Gastroesophageal sphincter (tissue), 4 donors: ENCODE measurements around the gene S100B. TPM values are rescaled to one million over a fixed set of nuclear protein-coding genes. Genes with fewer than 3 reads are reported as not detected.
"Not testable (repeated sequence)": the region's sequence is repeated elsewhere in the genome, so short reads cannot be mapped to it uniquely, and the experiment has no call there.

ENCODE experiments used
- ATAC-seq: fragments of 150-250 bp; one replicate; pipeline ENCODE4 v1.9.1; 2016; ENCODE audit warnings: mild to moderate bottlenecking, moderate library complexity
- H3K27ac ChIP-seq, 4 donors: fragments of 200-600 bp; sonication (generic) in 3 of 4; 1 replicate in 3 of 4; 2 replicates in 1 of 4; pipeline ENCODE4 v1.5.1; 2016 to 2019
- H3K27me3 ChIP-seq: fragments of 200-600 bp; sonication (generic); one replicate; pipeline ENCODE4 v1.5.1; 2019
- H3K36me3 ChIP-seq, 2 donors: fragments of 200-600 bp; sonication (generic); one replicate each; pipeline ENCODE4 v1.5.1; 2019; ENCODE audit warnings: control low read depth in 1 of 2
- H3K4me1 ChIP-seq, 3 donors: fragments of 200-600 bp; sonication (generic); 1 replicate in 2 of 3; 2 replicates in 1 of 3; pipeline ENCODE4 v1.5.1; 2016 to 2019; ENCODE audit warnings: control low read depth in 2 of 3
- H3K4me3 ChIP-seq, 2 donors: fragments of 200-600 bp; sonication (generic); one replicate each; pipeline ENCODE4 v1.5.1; 2019; ENCODE audit warnings: mild to moderate bottlenecking in 1 of 2, moderate library complexity in 1 of 2
- H3K9me3 ChIP-seq, 3 donors: fragments of 200-600 bp; sonication (generic); one replicate each; pipeline ENCODE4 v1.5.1; 2017 to 2019; ENCODE audit warnings: control low read depth in 2 of 3
- EP300 ChIP-seq: sonication (generic); formaldehyde crosslinking; IDR thresholded peaks from one replicate; pipeline ENCODE4 v1.6.1; 2017; ENCODE audit warnings: antibody characterized with exemption, mild to moderate bottlenecking
- POLR2A ChIP-seq, 2 donors: fragments of 450-650 bp; IDR thresholded peaks; one replicate each; pipeline ENCODE4 v1.6.1; 2017; ENCODE audit warnings: antibody characterized with exemption in 2 of 2, mild to moderate bottlenecking in 2 of 2, moderate library complexity in 1 of 2
- POLR2AphosphoS5 ChIP-seq: sonication (generic); formaldehyde crosslinking; IDR thresholded peaks from one replicate; pipeline ENCODE4 v1.6.1; 2017; ENCODE audit warnings: antibody characterized with exemption
- WGBS, 2 donors: methylation state at CpG; one replicate each; pipeline ENCODE4 v1.1.5; 2018; ENCODE audit warnings: low coverage in 1 of 2; 5-methylcytosine and 5-hydroxymethylcytosine counted together
- total RNA-seq, 4 donors: library from RNA; depleted of rRNA; stranded (reverse); fragments of >200 nt; gene quantifications; one replicate each; pipeline ENCODE4 v1.1.0, GENCODE V29; 2016
- TF ChIP-seq, protein P1 (sequence below), 4 experiments: fragments of 200-600 bp in 2 of 4; fragments of 450-650 bp in 2 of 4; sonication (generic) in 1 of 4; IDR thresholded peaks; one replicate each; pipeline ENCODE4 v1.5.1; 2017 to 2019; ENCODE audit warnings: antibody characterized with exemption in 4 of 4, mild to moderate bottlenecking in 2 of 4, moderate library complexity in 2 of 4

The S100B gene
- total RNA-seq, 4 donors from 2014 or later = 22.6 to 31.6 (median 27.7) TPM

DNA sequence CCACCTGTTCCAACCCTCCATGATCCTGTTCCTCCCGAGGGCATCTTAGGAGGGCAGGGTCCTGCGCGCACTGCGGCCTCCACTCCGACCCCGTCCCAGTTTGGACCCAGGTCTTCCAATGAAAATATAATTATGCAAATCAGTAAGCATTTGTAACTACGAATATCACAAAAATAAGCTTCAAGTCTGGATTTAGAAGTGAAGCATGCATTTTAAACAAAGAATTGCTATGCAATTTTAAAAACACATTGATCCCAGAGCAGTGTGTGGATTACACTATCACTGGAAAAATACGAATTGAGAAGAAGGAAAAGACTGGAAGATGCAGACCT is 31.3 kb upstream of the S100B start:
- H3K9me3 ChIP-seq = no peaks in the 10 kb centered on the region
- H3K27ac ChIP-seq = peak overlapping the region in 3 of 4 donors; percentile 91 to 99 (median 97)
- 0 to 1% methylated on average over 4 to 7 of the region's 8 CpGs for WGBS, 2 donors
- H3K36me3 ChIP-seq = peaks cover 0 to 3% of the 10 kb centered on the region in 2 donors
- no peak for ATAC-seq
- H3K27me3 ChIP-seq = no peaks in the 10 kb centered on the region
- peaks cover 0 to 62% (median 13%) of the 10 kb centered on the region in 3 donors for H3K4me1 ChIP-seq
- TF ChIP-seq, protein P1, sequence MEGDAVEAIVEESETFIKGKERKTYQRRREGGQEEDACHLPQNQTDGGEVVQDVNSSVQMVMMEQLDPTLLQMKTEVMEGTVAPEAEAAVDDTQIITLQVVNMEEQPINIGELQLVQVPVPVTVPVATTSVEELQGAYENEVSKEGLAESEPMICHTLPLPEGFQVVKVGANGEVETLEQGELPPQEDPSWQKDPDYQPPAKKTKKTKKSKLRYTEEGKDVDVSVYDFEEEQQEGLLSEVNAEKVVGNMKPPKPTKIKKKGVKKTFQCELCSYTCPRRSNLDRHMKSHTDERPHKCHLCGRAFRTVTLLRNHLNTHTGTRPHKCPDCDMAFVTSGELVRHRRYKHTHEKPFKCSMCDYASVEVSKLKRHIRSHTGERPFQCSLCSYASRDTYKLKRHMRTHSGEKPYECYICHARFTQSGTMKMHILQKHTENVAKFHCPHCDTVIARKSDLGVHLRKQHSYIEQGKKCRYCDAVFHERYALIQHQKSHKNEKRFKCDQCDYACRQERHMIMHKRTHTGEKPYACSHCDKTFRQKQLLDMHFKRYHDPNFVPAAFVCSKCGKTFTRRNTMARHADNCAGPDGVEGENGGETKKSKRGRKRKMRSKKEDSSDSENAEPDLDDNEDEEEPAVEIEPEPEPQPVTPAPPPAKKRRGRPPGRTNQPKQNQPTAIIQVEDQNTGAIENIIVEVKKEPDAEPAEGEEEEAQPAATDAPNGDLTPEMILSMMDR (IDR thresholded peaks at IDR 0.05) = no peak
- no peak for TF ChIP-seq POLR2A (IDR thresholded peaks at IDR 0.05)
- no peak for TF ChIP-seq EP300
- TF ChIP-seq POLR2AphosphoS5 = no peak
- H3K4me3 ChIP-seq = peak overlapping the region; percentile 70 to 79

DNA sequence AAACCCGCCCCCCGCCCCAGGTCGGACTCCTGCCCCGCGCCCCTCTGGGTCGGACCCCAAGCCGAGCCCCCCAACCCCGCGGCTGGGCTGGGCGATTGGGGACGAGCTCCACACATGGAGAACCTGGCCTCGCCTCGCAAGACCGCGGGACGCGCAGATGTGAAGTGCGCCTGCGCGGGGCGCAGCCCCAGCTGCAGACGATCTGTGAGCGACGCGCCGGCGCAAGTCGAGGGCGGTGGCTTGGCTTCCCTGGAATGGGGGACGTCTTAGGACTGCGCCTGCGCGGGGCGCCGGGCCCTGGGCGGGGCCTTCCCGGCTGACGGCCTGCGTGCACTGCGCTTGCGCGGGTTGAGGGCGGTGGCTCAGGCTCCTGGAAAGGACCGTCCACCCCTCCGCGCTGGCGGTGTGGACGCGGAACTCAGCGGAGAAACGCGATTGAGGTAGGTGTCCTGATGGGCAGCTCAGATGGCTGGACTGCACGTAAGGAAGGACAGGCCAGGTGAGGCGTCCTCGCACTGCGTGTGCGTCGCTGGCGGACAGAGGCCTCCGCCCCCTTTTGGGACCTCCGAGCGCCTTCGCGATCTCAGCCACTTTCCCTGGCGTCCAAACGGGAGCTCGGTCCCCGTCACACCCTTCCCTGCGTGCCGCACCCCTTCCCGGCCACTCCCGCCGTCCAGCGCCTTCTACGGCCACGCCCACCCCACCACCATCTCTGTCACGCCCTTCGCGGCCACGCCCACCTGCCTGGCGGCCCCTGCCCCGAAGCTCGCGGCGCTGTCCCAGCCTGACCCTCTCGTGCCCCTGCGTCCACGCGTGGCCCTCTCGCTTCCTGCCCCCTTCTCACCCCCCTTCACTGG is 30.7 kb upstream of the S100B start, which contains the start of gene PRMT2:
Gene PRMT2, plus strand, starts transcription at position 351 of the 857 bp plus-strand sequence. CDS start 1,278 bp downstream, outside the sequence.
- Histone ChIP-seq H3K36me3 (no peaks in the 10 kb centered on the region), H3K4me1 (peaks cover 0 to 57% (median 13%) of the 10 kb centered on the region in 3 donors), H3K4me3 (peak within 1 kb of the TSS; percentile 70 to 79), H3K27me3 (no peaks in the 10 kb centered on the region), H3K27ac (peak within 1 kb of the TSS; percentile 91 to 99 (median 98)), H3K9me3 (no peaks in the 10 kb centered on the region)
- ATAC-seq = peak; percentile 98
- 0 to 2% methylated on average over 14 to 15 of the region's 90 CpGs for WGBS, 2 donors
- TF ChIP-seq POLR2A (IDR thresholded peaks at IDR 0.05) = peak; percentile 90 to 92
- TF ChIP-seq POLR2AphosphoS5 = peak; percentile 90
- TF ChIP-seq, protein P1 (IDR thresholded peaks at IDR 0.05) = peak in 1 of 4 experiments; percentile 21
- TF ChIP-seq EP300 = no peak

DNA sequence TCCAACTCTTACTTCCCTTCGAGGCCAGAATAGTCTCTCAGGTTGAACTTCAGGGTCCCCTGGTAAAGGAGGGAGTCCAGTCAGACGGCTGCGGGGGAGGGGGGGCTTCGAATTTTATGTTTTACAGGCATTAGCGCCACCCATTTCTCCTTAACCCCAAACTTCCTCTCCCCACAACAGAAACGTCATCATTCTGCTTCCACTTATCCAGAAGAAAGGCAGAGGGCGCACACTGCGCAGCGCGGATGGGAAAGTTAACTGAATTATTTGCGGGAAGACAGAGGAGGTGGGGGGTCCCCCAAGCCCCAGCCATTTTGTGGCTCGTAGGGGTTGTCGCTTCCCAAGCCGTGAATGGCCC is 30.1 kb upstream of the S100B start:
- Histone ChIP-seq H3K4me1 (peaks cover 0 to 51% (median 13%) of the 10 kb centered on the region in 3 donors), H3K27ac (peak overlapping the region; percentile 91 to 99 (median 98)), H3K4me3 (peak overlapping the region; percentile 70 to 79), H3K9me3 (no peaks in the 10 kb centered on the region), H3K27me3 (no peaks in the 10 kb centered on the region), H3K36me3 (no peaks in the 10 kb centered on the region)
- TF ChIP-seq EP300 (no peak), POLR2A (IDR thresholded peaks at IDR 0.05) (no peak)
- TF ChIP-seq, protein P1 (IDR thresholded peaks at IDR 0.05) = peak in 2 of 4 experiments; percentile 30 to 59
- 0 to 1% methylated on average over 5 to 12 of the region's 14 CpGs for WGBS, 2 donors
- ATAC-seq = peak; percentile 67

DNA sequence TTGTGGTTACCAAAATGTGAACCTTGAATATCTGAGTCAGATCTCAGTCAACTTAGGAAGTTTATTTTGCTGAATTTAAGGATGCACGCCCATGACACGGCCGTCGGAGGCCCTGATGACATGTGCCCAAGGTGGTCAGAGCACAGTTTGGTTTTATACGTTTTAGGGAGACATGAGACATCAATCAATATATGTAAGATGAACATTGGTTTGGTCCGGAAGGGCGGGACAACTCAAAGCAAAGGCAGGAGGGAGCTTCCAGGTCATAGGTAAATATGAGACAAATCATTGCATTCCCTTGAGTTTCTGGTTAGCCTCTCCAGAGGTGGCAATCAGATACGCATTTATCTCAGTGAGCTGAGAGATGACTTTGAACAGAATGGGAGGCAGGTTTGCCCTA is 29.5 kb upstream of the S100B start:
- WGBS, 2 donors = 78 to 86% methylated on average over 5 to 7 of the region's 8 CpGs
- Histone ChIP-seq H3K27ac (peak overlapping the region; percentile 91 to 99 (median 98)), H3K27me3 (no peaks in the 10 kb centered on the region), H3K4me1 (peaks cover 0 to 46% (median 13%) of the 10 kb centered on the region in 3 donors), H3K4me3 (peak overlapping the region in 1 of 2 donors; percentile 70), H3K9me3 (no peaks in the 10 kb centered on the region), H3K36me3 (no peaks in the 10 kb centered on the region)
- TF ChIP-seq POLR2AphosphoS5 = no peak
- TF ChIP-seq, protein P1 (IDR thresholded peaks at IDR 0.05) = no peak
- no peak for TF ChIP-seq POLR2A (IDR thresholded peaks at IDR 0.05)
- no peak for TF ChIP-seq EP300
- ATAC-seq = no peak

DNA sequence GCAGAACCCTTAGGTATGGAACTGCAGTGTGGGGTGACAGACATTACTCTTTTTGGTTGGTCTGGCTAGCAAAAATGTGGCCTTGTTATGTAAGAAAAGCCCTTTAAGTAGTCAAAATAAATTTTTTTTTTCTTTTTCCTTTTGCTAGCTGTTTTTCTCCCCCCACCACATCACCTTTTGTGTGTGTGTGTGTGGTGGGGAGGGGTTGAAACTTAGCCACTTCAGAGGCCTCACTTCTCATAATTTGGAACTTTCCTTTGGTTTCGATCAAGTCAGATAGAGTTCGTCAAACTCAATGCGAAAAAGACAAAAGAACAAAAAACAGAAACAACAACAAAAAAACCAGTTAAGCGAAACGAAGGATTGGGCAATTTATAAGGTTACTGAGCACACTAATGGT is 28.7 kb upstream of the S100B start:
- H3K4me1 ChIP-seq = peaks cover 0 to 37% (median 13%) of the 10 kb centered on the region in 3 donors
- no peak for TF ChIP-seq POLR2A (IDR thresholded peaks at IDR 0.05)
- TF ChIP-seq, protein P1 (IDR thresholded peaks at IDR 0.05) = no peak
- no peak for TF ChIP-seq EP300
- no peak for TF ChIP-seq POLR2AphosphoS5
- WGBS, 2 donors = 86 to 100% methylated on average over 3 to 4 of the region's 5 CpGs
- no peaks in the 10 kb centered on the region for H3K36me3 ChIP-seq
- no peak overlapping the region for H3K27ac ChIP-seq
- H3K27me3 ChIP-seq = peaks cover 4% of the 10 kb centered on the region
- H3K9me3 ChIP-seq = no peaks in the 10 kb centered on the region
- no peak overlapping the region for H3K4me3 ChIP-seq
- no peak for ATAC-seq

DNA sequence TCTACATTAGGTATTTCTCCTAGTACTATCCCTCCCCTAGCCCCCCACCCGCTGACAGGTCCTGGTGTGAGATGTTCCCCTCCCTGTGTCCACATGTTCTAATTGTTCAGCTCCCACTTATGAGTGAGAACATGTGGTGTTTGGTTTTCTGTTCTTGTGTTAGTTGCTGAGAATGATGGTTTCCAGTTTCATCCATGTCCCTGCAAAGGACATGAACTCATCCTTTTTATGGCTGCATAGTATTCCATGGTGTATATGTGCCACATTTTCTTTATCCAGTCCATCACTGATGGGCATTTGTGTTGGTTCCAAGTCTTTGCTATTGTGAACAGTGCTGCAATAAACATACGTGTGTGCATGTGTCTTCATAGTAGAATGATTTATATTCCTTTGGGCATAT is 26.0 kb upstream of the S100B start:
- H3K27me3 ChIP-seq, H3K27ac ChIP-seq, ATAC-seq, H3K36me3 ChIP-seq, H3K4me3 ChIP-seq: not testable (repeated sequence)
- 88 to 96% methylated on average over 1 to 2 of the region's 2 CpGs for WGBS, 2 donors
- Histone ChIP-seq H3K4me1 (peaks cover 0 to 10% (median 0%) of the 10 kb centered on the region in 3 donors), H3K9me3 (peaks cover 0 to 11% (median 0%) of the 10 kb centered on the region in 3 donors)
